Hepatic stellate cell (primary cell): ENCODE data around the gene HK3.

Source experiments
- DNase-seq: peaks from one replicate; pipeline ENCODE4 v3.0.0; 2011; ENCODE audit warnings: low spot score

Gene HK3

DNA sequence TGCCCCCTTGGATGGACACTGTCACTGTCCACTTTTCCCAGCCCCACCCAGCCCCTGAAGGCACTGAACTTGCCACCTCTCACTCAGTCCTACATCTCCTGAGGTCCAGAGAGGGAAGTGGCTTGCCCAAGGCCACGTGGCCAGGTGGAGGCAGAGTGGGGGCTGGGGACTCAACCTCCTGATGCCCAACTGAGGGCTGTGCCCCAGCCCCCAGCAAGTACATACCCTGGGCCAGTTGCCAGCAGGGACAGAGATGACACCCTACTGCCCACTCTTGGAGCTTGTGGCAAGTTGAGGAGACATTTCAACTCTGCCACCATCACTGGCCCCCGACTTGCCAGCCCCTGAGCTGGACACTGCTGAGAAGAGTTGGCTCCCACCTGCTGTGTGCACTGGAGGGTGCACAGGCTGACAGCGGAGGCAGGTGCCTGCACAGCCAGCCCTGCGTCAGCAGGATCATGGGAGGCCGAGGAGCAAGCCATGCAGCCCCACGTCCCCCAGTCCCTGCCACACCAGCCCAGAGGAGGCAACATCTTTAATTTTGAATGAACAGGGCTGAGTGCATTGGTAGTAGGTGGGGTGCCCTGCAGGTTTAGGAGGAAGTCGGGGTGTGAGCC is 49.4 kb downstream of the HK3 start:
- DNase-seq, result no peak

DNA sequence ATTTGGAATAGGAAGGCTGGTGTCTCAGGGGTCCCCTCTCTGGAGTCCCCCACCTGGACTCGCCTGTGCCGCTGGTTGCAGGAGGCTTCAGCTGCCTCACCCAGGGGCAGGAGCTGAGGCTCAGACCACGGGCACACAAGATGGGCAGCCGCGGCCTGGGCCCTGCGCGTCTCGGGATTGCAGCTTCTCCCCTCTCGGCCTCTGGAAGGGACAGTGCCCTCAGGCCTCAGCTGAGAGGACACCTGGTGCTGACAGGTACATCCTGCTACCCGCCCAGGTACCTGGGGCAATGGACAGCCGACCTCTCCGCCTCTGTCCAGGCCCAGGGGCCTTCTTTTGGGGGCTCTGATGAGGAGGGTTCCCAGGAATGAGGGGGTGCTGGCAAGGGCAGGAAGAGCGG is 50.5 kb downstream of the HK3 start:
- DNase-seq, result no peak

DNA sequence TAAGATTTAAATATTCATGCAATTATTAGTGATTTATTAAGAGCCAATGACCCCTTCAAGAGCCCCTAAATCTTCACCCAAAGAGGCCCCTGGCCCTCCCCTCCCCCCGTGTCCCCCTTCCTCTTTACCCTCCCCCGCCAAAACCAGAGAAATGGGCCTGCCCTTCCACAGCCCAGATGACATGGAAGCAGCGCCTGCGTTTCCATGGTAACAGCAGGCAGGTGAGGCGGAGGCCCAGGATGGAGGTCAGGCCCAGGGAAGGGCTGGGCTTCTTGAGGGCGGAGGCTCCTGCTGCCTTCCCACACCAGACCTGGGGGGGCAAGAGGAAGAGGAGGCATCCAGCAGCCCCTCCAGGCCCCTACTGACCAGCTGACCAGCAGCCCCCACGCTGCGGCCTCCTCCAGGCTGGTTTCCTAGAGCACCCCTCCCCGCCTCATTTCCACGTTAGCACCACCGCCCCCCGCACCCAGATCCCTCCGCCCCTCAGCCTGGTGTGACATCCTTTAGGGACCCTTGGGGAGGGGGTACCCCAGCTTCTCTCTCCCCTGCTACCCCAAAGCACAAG is 51.3 kb downstream of the HK3 start:
- DNase-seq, result no peak

DNA sequence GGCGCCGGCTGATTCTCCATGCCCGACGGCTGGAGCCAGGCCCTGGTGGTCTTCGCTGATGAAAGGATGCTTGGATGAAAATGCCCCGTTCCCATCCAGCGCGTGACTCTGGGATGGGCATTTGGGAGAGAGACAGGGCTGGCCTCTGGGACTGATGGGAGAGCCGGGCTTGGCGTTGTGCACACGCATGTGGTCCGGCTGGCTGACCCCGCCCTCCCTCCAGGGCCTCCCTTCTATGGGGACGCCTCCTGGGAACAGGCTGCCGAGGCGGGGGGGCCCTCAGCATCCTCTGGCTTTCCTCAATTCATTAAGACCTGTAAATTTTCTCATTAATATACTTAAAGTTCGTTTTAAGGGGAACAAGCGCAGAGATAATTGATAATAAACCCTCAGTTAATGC is 52.0 kb downstream of the HK3 start:
- DNase-seq, result no peak

DNA sequence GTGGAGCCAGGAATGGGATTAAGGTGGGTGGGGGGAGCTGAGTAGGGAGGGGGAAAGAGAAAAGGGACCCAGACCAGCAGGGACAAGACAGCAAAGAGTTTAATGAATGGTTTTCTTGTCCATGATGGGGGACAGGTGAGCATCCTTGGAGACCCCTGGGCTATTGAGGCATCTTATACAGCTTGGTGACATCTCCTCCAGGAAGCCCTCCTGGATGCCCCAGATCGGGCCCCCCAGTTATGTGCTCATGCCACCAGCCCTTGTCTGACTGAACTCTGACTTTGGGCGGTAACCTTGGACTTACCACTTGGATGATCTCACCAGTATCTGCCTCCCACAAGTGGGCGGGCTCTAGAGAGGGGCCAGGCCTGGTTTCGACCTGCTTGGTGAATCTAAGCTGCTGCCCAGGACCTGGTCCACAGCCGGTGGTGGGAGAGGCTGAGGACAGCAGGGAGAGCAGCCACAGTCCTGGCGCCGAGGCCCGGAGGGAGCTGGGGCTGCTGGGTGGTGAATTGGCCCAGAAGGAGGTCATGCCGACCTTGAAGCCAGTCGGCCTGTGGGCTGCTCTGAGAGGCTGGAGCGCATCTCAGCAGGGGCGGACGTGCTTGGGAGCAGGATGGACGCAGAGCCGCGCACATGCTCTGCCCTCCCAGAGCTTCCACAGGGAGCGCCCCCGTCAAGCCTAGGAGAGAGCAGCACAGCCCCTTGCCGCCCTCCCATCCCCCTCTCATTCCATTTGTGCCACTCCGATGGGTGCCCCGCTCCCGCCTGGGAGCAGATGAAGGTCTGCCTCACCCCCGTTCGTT is 52.6 kb downstream of the HK3 start:
- no peak for DNase-seq

DNA sequence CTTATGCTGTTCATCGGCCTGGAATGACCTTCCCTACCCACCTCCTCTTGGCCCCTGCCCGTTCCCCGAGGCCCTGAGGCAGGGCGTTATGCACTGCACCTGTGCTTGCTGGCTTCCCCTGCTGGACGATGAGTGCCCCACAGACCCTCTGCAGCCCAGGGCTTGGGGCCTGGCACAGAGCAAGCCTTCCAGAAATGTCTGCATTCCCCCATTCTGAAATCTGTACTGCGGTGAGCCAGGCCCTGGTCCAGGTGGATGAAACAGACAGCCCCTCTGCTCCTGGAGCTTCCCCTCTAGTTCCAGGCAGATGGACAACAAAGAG is 53.8 kb downstream of the HK3 start:
- DNase-seq, result no peak

DNA sequence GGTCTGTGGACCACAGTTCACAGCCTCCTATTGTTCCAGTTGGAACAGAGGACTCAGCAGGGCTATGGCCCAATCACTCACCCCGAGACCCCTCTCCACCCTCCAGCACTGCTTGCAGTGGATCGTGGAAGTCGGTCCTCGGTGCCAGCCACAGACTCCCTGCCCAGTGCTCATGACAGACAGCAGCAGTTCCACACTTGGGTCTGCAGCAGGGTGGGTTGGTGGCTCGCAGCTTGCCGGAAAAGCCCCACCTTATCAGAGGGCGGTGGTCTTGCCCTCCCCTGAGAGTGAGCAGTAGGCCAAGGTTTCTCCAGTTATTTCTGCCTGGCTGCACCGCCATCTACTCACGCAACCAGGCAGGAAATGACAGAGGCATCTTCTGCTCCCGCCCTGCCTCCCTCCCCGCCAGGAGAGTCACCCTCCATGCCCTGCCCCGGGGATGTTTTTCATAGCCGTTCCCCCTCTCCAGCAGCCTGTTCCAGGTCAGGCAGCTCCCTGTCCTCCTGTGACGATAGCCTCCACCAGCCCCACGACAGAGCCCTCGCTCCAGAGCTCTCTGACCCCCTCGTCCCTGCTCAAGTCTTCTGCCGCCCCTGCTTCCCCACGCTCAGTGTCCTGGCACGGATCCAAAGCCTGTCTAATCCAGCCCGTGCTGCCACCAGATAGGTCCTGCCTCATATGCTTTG is 54.3 kb downstream of the HK3 start:
- peak; percentile 64 for DNase-seq

DNA sequence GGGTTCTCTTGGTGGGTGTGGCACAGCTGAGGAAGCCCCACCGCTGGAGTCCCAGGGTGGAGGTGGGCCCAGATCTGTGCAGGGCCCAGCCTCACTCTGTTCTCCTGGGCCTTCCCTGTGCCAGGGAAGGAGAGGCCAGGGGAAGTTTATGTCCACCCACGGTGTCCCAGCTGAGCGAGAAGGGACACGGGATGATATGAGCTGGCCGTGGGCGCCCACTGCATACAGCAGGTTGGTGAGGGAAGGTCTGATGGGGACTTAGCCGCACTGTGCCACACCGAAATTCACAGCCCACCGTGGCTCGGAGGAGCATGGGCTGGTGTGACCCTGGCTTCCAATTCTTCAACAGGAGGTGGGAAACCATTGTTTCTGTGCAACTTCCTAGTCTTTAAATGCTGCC is 54.9 kb downstream of the HK3 start:
- DNase-seq, result no peak

DNA sequence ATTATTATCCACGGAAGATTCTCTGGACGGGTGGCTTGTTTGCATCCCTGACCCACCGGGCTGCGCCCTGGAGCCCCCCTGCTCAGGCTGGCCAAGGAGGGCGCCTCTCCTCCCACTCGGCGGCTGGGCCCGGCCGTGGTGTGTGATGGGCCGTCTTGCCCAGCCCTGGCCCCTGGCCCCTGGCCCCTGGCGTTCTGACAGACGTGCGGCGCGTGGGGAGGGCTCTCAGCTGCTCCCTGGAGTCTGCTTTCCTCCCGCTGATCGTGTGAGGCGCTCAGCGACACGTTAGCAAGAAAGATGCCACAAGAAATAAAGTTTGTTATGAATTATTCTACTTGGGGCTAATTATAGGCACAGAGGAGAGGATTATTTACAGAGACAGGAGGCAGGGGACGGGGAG is 55.5 kb downstream of the HK3 start:
- DNase-seq, result no peak

DNA sequence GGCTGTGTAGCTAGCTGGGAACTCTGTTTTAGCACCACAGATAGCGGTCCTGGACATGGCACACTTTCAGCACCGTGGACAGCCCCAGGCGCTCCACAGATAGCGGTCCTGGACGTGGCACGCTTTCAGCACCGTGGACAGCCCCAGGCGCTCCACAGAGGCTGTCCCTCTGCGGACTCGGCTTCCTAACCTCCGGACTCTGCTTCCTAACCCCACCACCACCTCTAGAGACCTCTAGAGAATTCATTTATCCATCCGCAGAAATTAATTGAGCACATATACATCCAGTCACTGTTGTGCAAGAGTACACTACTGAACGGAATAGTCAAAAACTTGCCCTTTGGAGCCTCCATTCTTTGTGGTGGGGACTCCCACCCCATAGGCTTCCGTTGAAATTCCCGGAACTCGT is 61.4 kb downstream of the HK3 start:
- peak; percentile 77 for DNase-seq

DNA sequence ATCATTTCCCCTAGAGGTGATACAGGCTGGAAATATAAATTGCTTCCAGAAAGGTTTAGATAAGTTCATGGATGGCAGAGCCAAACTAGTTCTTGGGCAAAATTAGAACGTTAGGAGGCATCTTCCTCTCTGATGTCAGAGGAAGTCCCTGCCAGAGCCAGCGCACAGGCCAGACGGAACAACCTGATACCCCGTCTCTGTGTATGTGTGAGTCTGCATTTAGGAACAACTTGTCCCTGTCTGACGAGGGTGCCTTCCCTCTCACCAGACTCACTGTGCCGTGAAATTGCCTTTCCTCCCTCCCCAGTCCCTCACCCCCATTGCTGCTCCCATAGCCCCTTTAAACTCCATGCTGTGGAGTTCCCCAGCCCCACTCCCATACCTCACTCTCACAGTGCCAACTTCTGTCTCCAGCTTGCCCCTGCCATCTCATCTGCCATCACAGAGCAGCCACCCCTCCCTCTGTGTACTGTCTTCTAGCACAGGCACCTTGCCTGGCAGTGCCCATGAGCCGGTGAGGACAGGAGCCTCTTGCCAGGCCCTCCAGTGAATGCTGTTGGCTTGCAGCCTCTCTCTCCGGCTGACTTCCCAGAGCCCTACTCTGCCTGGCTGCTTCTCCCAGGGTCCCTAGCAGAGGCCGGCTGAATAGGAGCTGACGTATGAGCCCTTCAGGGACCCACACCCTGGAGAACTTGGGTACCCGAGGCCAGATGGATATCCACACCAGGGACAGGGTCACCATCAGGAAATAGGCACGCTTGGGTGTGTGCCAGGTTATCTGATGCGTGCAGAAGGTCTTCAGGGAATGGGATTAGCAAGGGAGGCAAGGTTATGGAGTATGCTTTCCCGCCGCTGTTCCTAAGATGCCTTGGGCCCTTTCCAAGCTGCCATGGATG is 62.1 kb downstream of the HK3 start:
- no peak for DNase-seq

DNA sequence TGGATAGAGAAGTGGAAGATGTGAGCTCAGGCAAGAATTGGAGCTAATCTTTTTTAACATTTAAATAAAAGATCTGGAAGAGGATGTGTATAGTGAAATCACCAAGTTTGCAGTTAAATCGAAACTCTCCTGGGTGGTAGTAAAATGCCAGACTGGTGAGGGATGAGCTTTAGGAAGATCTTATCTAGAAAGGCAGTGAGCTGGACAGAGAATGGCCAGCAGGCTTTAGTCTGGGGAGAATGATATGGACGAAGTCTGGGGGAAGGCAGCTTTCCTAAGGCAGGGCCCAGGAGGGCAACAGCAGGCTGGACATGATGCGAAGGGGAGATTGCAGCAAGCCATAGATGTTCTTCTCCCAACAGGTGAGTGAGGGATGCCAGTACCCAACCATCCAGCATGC is 63.2 kb downstream of the HK3 start:
- no peak for DNase-seq

DNA sequence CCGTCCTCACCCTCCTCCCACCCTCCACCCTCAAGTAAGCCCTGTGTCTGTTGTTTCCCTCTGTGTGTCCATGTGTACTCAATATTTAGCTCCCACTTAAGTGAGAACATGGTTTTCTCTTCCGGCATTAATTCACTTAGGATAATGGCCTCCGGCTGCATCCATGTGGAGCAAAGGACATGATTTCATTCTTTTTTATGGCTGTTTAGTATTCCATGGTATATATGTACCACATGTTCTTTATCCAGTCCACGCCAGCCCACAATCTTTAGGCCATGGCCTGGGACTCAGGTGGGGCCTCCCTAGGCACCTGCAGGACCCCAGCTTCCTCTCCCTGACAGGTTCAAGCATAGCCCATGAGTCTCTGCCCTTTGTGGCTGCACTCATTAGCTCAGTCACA is 65.9 kb downstream of the HK3 start:
- no peak for DNase-seq

DNA sequence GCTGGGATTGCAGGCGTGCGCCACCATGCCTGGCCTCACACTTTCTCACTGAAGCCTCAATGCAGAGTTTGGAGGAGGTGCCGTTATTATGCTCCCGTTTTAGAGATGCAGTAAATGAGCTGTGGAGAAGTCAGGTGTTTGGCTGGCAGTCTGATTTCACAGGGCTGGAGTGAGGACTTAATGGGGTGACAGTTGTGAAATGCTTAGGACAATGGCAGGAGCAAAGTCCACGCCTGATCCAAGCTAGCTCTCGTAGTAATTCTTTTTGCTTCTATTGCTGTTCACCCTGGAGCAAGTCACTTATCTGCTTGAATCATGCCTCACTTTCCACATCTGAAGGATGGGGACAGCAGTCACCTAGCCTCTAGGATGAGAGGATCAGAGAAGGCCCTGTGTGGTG is 67.0 kb downstream of the HK3 start:
- DNase-seq, result no peak

DNA sequence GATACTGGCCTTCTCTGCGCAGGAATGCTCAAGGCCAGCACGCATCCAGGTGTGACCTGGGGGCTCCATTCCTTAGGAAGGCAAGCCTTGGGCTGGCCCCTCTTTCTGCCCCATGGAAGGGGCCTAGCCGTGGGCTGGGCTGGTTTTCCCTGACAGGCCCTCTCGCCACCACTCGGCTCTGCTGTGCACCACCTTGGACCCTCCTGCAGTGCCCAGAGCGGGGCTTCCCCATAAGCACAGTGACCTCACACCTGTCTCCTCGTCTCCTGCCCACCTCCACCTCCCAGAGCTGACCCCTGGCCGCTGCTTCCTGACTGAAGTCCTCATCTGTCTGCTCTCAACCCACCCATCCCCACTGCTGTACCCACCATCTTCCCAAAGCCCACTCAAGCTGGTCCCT is 67.7 kb downstream of the HK3 start:
- DNase-seq, result no peak

DNA sequence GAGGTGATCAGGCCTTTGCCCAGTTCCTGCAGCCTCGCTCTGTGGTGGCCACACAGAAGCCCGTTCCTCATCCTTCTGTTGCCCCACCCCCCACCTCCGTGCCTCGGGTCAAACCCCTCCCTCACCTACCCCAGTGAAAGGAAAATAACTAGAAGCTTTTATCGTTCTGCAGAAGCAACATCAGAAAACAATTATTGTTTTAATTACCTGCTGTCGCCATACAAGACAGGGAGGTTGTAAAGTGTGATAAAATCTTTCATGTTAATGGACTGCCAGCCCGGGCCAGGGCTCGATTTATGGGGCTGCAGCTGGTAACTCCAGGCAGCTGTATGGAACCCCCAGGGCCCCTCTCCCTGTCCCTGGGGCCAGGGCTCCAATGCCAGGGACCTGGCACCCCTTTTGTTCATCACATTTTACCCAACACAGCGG is 68.1 kb downstream of the HK3 start:
- no peak for DNase-seq
